WI38 (cell line): Measurements from ENCODE around the gene MCTP1.

Experiments used
- H3K4me3 ChIP-seq: 2 replicates; pipeline ENCODE4 v1.5.1; 2011; ENCODE audit warnings: low read depth, mild to moderate bottlenecking, control low read depth, low read length
- CTCF ChIP-seq: IDR thresholded peaks from 2 replicates; pipeline ENCODE4 v1.5.1; 2012; ENCODE audit warnings: low read depth, mild to moderate bottlenecking, control low read depth, low read length

The MCTP1 gene

GRCh38 chr5:94910721-94911120 is 374.2 kb downstream of the MCTP1 start:
- no peak for TF ChIP-seq CTCF
- H3K4me3 ChIP-seq = no peak overlapping the region

GRCh38 chr5:94908889-94909480 is 375.9 kb downstream of the MCTP1 start:
- H3K4me3 ChIP-seq = no peak overlapping the region
- TF ChIP-seq CTCF = peak; percentile 57; the same call in 1 of the 2 replicates

- H3K4me3 ChIP-seq = no peak overlapping the region
- no peak for TF ChIP-seq CTCF
These were observed 378.1 kb downstream of the MCTP1 start for GRCh38 chr5:94906750-94907149.

GRCh38 chr5:94903726-94904125 is 381.2 kb downstream of the MCTP1 start:
- TF ChIP-seq CTCF = no peak
- H3K4me3 ChIP-seq = no peak overlapping the region

GRCh38 chr5:94901191-94901979 is 383.5 kb downstream of the MCTP1 start:
- H3K4me3 ChIP-seq = no peak overlapping the region
- no peak for TF ChIP-seq CTCF

GRCh38 chr5:94900006-94900505 is 384.8 kb downstream of the MCTP1 start:
- TF ChIP-seq CTCF = no peak
- no peak overlapping the region for H3K4me3 ChIP-seq
